ENCODE data around the gene HDAC2.

HDAC2 gene

GRCh38 chr6:113908801-113909200 lies 62.1 kb downstream of the HDAC2 start:
- DNase-seq = no peak

- no peak for DNase-seq
Observed at GRCh38 chr6:113907102-113907815, 63.7 kb downstream of the HDAC2 start.

GRCh38 chr6:113903666-113904330 lies 67.2 kb downstream of the HDAC2 start:
- DNase-seq = no peak

- DNase-seq = no peak
Observed at GRCh38 chr6:113901482-113901881, 69.5 kb downstream of the HDAC2 start.

- DNase-seq = no peak
Observed at GRCh38 chr6:113894712-113895674, 76.0 kb downstream of the HDAC2 start.

GRCh38 chr6:113893866-113894265 lies 77.1 kb downstream of the HDAC2 start:
- no peak for DNase-seq

GRCh38 chr6:113893451-113893850 lies 77.5 kb downstream of the HDAC2 start:
- DNase-seq = no peak

- DNase-seq = no peak
Observed at GRCh38 chr6:113888956-113889630, 81.9 kb downstream of the HDAC2 start.

- DNase-seq = no peak
Observed at GRCh38 chr6:113888493-113888892, 82.5 kb downstream of the HDAC2 start.

GRCh38 chr6:113886512-113886911 lies 84.4 kb downstream of the HDAC2 start:
- no peak for DNase-seq

- no peak for DNase-seq
Observed at GRCh38 chr6:113884011-113884410, 86.9 kb downstream of the HDAC2 start.

Measured in effector CD8-positive, alpha-beta T cell (primary cell).